Stimulated activated CD8-positive, alpha-beta memory T cell treated with anti-CD3 and anti-CD28 coated beads, Interleukin-12 subunit alpha, Interleukin-12 subunit beta, amount 100 ng/mL, for 24 hours (primary cell): ENCODE results near the gene GC.
"Not testable (repeated sequence)": the region's sequence is repeated elsewhere in the genome, so short reads cannot be mapped to it uniquely, and the experiment has no call there.

ENCODE experiments used
- DNase-seq: peaks from one replicate; pipeline ENCODE4 v3.0.0-alpha.2; 2020; ENCODE audit errors: extremely low read depth

The GC gene

DNA sequence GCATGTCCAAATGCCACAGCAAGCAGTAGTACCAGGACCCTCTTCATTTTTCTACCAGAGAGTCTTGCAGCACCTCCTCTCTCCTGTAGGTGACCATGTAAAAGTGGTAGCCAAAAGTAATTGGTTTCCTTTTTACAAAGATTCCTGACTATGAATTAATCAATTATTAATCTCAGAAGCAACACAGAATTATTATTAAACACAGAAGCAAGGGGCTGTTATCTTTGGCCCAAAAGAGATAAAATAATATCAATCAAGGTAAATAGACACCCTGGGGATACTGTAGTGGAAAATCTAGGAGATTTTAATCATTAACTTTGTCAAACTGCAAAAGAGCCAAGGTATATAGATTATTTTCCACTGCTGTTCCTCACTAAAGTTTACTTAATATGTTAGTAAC is at the start of gene GC:
Gene GC, minus strand, starts transcription at position 108 of the 400 bp plus-strand sequence. Its CDS starts 61 bp downstream, at position 47.
- DNase-seq: no peak

DNA sequence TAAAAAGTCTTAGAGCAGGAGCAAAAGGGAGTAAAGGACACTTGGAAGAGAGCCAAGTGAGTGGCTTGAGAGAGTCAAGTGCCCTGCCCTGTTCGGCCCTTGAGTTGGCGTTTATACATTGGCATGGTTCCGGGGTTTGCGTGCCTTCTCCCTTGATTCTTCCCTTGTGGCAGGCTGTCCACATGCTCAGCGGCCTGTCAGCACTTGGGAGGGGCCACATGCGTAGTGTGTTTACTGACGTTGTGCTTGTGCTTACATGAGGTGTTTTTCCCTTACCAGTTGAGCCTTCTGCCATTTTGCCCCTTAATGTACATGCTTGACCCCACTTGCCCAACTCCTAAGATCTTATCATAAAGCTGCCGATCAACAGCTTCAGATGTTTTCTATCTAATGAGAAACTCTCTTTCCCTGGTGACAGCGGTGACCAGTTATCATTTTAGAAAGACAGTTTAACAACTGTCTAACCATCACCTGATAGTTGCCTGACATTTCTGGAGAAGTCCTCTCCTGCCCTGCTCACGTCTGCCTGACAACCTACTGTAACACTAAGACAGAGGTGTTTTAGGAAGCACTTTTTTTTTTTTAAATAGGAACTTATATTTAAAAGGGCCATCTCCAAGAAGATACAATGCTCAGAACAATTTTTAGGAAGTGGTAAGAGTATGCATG is 49.5 kb upstream of the GC start:
- DNase-seq: no peak

DNA sequence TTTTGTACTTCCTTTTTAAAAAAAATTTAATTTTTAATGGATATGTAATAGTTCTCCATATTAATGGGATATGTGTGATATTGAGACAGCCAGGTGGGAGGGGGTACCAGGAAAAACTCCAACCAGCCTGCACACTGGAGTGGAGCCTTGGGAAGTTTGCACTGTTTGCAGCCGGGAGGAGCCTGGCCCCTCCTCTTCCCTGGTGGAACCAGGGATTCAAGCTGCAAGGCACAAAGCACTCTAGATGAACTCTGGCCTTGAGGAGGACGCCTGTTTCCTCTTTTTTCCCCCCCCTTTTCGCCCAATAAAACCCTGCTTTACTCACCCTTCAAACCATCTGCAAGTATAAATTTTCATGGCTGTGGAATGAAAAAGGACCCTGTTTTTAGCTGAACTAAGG is 48.2 kb upstream of the GC start:
- no peak for DNase-seq

- no peak for DNase-seq
These were observed 46.8 kb upstream of the GC start for GRCh38 chr4:71830497-71831190.

- DNase-seq: no peak
These were observed 44.6 kb upstream of the GC start for GRCh38 chr4:71828470-71828869.

DNA sequence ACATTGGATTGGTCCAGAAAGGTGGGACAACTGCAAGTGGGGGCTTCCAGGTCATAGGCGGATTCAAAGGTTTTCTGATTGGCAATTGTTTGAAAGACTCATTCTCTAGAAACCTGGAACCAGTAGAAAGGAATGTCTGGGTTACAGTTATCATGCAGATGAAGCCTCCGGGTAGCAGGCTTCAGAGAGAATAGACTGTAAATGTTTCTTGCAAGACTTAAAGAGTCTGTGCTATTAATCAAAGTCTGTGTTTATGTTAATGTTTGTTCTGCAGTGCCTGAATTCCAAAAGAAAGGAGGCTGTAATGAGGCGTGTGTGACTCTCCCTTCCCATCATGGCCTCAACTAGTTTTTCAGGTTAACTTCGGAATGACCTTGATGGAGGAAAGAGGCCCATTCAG is 43.9 kb upstream of the GC start:
- DNase-seq: no peak

- DNase-seq: no peak
These were observed 32.9 kb upstream of the GC start for GRCh38 chr4:71816676-71817303.

DNA sequence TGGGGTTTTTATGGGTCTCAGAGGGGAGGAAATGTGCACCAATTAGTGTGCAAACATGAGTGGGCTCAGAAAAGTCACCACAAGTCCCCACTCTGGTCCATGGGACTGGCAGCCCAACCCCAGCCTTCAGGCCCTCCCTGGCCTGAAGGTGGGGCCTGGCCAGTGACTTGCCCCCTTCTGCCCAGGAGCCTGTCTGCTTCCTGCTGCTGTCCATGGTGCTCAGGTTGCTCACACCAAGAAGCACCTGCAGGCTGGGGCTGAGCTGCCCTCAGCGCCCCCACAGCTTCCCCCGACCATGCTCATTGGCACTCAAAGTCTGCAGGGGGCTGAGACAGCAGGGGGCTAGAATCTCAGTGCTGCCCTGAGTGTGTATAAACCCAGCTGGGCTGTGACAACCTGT is 30.6 kb upstream of the GC start:
- DNase-seq: no peak

DNA sequence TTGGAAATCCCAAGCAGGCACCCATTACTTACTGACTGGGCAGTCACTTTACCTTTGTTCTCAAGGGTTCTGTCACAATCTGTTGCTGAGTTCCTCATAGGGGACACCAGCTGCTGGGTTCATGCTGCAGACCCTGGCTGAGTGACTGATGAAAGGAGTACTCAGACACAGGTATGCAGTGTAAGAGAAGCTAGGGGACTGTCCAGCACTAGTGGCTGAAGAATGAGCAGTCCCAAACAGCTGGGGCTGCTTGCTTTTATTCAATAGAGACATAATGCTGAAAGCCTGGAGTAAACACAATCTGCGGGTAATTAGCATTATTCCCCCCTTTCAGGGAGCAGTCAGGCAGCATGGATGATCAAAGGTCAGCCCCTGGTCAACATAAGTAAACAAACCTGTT is 25.9 kb upstream of the GC start:
- DNase-seq: not testable (repeated sequence)

DNA sequence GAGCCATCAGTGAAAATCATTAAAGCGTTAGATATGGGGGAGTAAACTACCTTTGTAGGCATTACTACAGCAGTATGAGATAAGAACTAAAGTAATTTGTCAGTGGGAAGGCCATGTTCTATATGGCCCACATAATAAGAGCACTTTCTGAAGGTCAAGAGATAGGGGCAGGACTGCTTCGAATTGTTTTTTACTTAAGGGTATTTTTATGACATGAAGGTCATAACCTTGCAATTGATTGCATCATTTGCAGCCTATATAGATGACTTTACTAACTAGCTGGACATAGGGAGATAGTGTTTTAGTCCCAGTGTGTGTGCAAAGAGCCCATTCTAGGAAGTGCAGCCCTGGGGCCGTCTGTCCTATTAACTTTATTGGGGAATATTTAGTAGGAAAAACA is 23.6 kb upstream of the GC start:
- DNase-seq: no peak

- not testable (repeated sequence) for DNase-seq
These were observed 21.4 kb upstream of the GC start for GRCh38 chr4:71805230-71805629.

GRCh38 chr4:71804017-71804697 is 20.3 kb upstream of the GC start:
- not testable (repeated sequence) for DNase-seq

GRCh38 chr4:71785959-71786358 is 2.1 kb upstream of the GC start:
- no peak for DNase-seq

DNA sequence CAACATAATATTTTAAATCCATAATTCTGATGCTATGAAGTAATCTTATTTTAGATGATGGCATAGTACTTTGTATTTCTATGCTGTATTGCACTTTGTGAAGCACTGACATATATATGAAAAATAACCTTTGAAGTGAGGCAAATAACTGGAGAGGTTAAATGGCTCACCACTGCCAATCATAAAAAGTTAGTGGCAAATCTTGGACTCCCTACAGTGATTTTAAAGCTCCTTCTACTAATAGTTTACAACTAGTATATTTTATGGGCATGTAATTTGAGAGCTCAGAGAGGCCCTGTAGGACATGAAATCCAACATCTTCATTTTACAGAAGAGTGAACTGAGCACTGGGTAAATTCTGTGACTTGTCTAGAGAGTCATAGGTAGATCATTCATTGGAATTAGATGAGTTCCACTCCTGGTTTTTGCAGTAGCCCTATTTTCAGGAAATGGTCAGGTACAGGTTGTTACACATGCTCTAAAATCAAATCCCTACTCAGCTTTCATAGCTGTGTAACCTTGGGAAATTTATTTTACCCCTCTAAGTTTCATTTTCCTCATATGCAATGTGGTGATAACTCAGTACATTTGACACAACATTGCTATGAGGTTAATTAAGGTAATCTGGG is 804 bp upstream of the GC start:
- DNase-seq: no peak

DNA sequence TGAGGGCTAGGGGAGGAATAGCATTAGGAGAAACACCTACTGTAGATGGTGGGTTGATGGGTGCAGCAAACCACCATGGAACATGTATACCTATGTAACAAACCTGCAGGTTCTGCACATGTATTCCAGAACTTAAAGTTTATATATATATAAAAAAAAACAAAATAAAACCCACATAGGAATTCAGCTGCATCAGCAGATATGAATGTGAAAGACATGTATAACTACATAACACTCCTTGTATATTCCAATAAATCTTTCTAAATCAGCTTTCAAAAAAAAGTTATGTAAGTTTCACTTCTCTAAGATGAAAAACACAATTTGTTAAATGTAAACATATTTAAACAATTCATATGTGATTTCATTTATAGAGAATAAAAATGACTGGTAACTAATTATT is 6.0 kb downstream of the GC start:
- DNase-seq: no peak

DNA sequence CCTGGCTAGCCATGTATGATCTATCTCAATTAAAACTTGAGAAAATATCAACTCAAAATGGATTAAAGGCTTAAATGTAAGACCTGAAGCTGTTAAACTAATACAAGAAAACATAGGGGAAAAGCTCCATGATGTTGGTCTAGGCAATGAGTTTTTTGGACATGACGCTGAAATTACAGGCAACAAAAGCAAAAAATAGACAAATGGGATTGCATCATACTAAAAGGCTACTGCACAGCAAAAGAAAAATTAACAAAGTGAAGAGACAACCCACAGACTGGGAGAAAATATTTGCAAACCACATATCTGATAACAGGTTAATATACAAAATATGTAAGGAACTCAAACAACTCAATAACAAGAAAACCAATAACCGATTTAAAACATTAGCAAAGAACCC is 8.4 kb downstream of the GC start:
- no peak for DNase-seq

DNA sequence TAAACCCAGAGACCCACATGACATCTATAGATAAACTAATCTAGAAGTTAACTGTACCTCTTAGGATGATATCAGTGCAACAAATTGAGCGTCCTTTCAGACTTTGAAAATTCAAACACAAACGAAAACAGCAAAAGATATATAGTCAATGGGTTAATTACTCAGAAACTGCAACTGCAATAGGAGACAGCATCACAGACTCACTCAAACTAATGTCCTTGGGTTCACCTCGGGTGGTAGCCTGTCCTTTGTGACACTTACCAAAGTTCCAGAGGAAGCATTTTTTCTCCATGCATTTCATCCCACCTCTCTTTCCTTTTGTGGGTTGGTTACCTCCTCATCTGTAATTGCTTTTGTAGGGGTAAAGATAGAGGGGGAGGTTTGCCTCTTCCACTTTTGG is 9.7 kb downstream of the GC start:
- no peak for DNase-seq

- DNase-seq: no peak
These were observed 10.9 kb downstream of the GC start for GRCh38 chr4:71773004-71773403.

- DNase-seq: no peak
These were observed 11.3 kb downstream of the GC start for GRCh38 chr4:71772592-71772991.

DNA sequence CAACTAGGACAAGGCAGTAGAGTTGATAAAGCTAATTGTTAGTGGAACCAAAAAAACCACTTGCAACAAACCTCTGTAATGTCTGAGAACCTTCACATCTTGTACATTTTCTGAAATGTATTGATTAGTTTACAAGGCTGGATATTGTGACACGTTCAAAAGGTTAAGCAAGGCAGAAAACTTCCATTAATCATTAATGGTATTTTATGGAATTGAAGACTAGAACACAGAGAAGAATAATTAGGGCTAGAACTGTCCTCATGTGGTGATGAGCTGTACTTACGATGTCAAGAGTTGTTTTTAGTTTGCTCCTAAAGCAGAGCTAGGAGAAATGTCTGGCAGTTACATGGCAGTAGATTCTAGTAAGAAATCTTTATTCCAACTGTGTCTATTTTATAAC is 12.3 kb downstream of the GC start:
- DNase-seq: no peak

GRCh38 chr4:71769434-71769833 is 14.4 kb downstream of the GC start:
- no peak for DNase-seq

DNA sequence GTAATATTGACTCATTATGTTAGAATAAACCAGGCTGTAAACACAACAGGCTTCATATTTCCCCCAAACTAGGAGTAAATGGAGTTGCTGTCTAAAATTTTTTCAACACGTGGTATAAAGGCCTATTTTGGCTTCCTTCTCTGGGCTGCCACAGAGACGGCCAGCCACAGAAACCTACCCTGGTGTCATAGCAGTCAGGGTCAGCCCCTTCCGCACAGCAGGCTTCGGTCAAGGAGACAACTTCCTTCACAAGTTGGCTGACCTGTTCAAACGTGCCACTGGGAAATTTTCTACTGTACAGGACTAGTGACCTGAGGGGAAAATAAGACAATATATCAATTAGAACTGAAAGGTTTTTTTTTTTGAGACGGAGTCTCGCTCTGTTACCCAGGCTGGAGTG is 15.8 kb downstream of the GC start:
- DNase-seq: no peak
